Tibial nerve (tissue), 3 donors: ENCODE data around the gene NOS1AP.

Experiments
- CTCF ChIP-seq, 5 experiments: fragments of 200-600 bp in 3 of 5; fragments of 450-650 bp in 2 of 5; sonication (generic) in 3 of 5; IDR thresholded peaks; one replicate each; pipeline ENCODE4 v1.5.1; 2016 to 2019; ENCODE audit warnings: antibody characterized with exemption in 5 of 5, mild to moderate bottlenecking in 3 of 5, moderate library complexity in 2 of 5
- POLR2A ChIP-seq, 2 donors: fragments of 450-650 bp; IDR thresholded peaks; one replicate each; pipeline ENCODE4 v1.6.1; 2017; ENCODE audit warnings: antibody characterized with exemption in 2 of 2, mild to moderate bottlenecking in 2 of 2, moderate library complexity in 2 of 2

DNA sequence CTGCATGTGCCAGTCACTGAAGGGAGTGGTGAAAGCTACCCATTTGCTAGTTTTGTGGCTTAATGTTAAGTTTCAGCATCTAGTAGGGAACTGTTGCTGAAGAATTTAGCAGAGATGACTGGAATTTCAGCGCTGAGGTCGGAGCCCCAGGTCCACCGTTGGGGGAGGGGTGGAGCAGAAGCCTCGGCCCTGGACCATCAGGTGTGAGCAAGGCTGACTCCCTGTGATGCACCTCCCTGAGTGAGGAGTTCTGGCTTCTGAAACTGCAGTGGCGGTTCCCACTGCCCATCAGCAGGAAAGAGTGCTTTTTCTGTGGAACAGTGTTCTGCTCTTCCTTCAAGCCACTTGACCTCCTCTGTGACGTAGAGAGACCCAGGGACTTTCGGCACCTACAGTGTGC is 1.3 kb downstream of the NOS1AP start:
- TF ChIP-seq CTCF (IDR thresholded peaks at IDR 0.05) = no peak
- no peak for TF ChIP-seq POLR2A (IDR thresholded peaks at IDR 0.05)
